GM21390 (cell line): ENCODE measurements around the gene GABRR2.

ENCODE experiments used
- ATAC-seq: cut with Tn5 transposase; IDR thresholded peaks from one replicate; pipeline ENCODE4 v1.9.1; 2021; ENCODE audit not compliant: unreplicated experiment

GABRR2 gene

GRCh38 chr6:89324304-89324703 lies 9.2 kb upstream of the GABRR2 start:
- no peak for ATAC-seq

- ATAC-seq = no peak
These were observed 8.4 kb upstream of the GABRR2 start for GRCh38 chr6:89323511-89323971.

GRCh38 chr6:89321131-89321970 lies 6.3 kb upstream of the GABRR2 start:
- no peak for ATAC-seq

GRCh38 chr6:89320012-89320559 lies 5.0 kb upstream of the GABRR2 start:
- no peak for ATAC-seq

GRCh38 chr6:89317067-89317466 lies 2.0 kb upstream of the GABRR2 start:
- no peak for ATAC-seq

GRCh38 chr6:89314692-89315091 lies 407 bp downstream of the GABRR2 start:
- ATAC-seq = no peak

- no peak for ATAC-seq
These were observed 2.1 kb downstream of the GABRR2 start for GRCh38 chr6:89313006-89313405.

GRCh38 chr6:89311853-89312531 lies 3.1 kb downstream of the GABRR2 start:
- ATAC-seq = no peak

GRCh38 chr6:89311530-89311852 lies 3.6 kb downstream of the GABRR2 start:
- ATAC-seq = no peak

- ATAC-seq = no peak
These were observed 4.2 kb downstream of the GABRR2 start for GRCh38 chr6:89310929-89311328.

- ATAC-seq = no peak
These were observed 6.3 kb downstream of the GABRR2 start for GRCh38 chr6:89308525-89309395.

- ATAC-seq = peak; percentile 64
These were observed 10.6 kb downstream of the GABRR2 start for GRCh38 chr6:89304517-89304916.

- no peak for ATAC-seq
These were observed 12.2 kb downstream of the GABRR2 start for GRCh38 chr6:89302936-89303335.

- ATAC-seq = no peak
These were observed 12.8 kb downstream of the GABRR2 start for GRCh38 chr6:89302195-89302770.

GRCh38 chr6:89301586-89302194 lies 13.4 kb downstream of the GABRR2 start:
- ATAC-seq = no peak

GRCh38 chr6:89299466-89299850 lies 15.6 kb downstream of the GABRR2 start:
- no peak for ATAC-seq

GRCh38 chr6:89298680-89299465 lies 16.2 kb downstream of the GABRR2 start:
- ATAC-seq = peak; percentile 24

GRCh38 chr6:89297695-89298351 lies 17.3 kb downstream of the GABRR2 start:
- peak; percentile 92 for ATAC-seq

GRCh38 chr6:89295981-89296380 lies 19.1 kb downstream of the GABRR2 start:
- ATAC-seq = no peak
